GM13976 (cell line): ENCODE measurements around the gene DNAH2.

Experiments
- DNase-seq: peaks from one replicate; pipeline ENCODE4 v3.0.0; 2012; ENCODE audit warnings: low spot score
- CTCF ChIP-seq: IDR thresholded peaks from 2 replicates; pipeline ENCODE4 v1.5.1; 2012; ENCODE audit warnings: borderline replicate concordance, mild to moderate bottlenecking; ENCODE audit not compliant: insufficient read depth; ENCODE audit errors: extremely low read depth, missing control alignments, control extremely low read depth
- in situ Hi-C: fragments of 300-500 bp; cut with MboI; formaldehyde crosslinking; loops from one replicate; pipeline ENCODE4 v1.12.0; 2022; ENCODE audit warnings: low sequenced_read_pairs, mixed read lengths, inconsistent platforms; ENCODE audit not compliant: unreplicated experiment

The DNAH2 gene

GRCh38 chr17:7852262-7852670 lies 134.7 kb downstream of the DNAH2 start:
- no peak for TF ChIP-seq CTCF
- DNase-seq: no peak
- in situ Hi-C loops: no loop called here

- TF ChIP-seq CTCF: no peak
- DNase-seq: no peak
- in situ Hi-C loops: no loop called here
Measured at GRCh38 chr17:7852919-7853690, 135.6 kb downstream of the DNAH2 start.

DNA sequence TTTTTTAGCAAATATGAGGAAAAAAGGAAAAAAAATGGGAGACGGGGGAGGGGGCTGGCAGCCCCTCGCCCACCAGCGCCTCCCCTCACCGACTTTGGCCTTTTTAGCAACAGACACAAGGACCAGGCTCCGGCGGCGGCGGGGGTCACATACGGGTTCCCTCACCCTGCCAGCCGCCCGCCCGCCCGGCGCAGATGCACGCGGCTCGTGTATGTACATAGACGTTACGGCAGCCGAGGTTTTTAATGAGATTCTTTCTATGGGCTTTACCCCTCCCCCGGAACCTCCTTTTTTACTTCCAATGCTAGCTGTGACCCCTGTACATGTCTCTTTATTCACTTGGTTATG lies 136.1 kb downstream of the DNAH2 start:
- in situ Hi-C loops: no loop called here
- no peak for TF ChIP-seq CTCF
- DNase-seq: no peak

DNA sequence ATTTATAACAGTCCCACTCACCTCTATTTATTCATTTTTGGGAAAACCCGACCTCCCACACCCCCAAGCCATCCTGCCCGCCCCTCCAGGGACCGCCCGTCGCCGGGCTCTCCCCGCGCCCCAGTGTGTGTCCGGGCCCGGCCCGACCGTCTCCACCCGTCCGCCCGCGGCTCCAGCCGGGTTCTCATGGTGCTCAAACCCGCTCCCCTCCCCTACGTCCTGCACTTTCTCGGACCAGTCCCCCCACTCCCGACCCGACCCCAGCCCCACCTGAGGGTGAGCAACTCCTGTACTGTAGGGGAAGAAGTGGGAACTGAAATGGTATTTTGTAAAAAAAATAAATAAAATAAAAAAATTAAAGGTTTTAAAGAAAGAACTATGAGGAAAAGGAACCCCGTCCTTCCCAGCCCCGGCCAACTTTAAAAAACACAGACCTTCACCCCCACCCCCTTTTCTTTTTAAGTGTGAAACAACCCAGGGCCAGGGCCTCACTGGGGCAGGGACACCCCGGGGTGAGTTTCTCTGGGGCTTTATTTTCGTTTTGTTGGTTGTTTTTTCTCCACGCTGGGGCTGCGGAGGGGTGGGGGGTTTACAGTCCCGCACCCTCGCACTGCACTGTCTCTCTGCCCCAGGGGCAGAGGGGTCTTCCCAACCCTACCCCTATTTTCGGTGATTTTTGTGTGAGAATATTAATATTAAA lies 136.7 kb downstream of the DNAH2 start:
- in situ Hi-C loops: no loop called here
- no peak for TF ChIP-seq CTCF

DNA sequence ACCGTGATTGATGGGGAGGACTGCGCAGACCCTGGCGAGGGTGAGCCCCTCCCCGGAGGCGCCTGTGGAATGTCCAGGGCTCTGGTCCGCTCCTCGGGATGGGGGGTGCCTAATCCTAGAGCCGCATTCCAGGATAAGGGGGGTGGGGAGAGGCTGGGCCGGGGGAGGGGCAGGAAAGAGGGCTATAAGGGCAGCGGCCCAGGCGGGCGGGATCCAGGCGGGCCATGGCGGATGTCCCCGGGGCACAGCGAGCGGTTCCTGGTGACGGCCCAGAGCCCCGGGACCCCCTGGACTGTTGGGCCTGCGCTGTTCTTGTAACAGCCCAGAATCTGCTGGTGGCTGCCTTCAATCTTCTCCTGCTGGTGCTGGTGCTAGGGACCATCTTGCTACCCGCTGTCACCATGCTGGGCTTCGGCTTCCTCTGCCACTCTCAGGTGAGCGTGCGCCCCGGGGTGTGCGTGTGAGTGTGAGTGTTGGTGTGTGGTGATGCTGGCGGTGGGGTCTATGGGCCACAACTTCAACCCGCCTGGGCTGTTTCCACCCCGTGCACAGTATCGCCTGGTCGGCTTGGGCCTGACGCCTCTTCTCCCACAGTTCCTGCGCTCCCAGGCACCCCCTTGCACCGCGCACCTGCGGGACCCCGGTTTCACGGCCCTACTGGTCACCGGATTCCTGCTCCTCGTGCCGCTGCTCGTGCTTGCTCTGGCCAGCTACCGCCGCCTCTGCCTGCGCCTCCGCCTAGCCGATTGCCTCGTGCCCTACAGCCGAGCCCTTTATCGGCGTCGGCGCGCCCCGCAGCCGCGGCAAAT lies 137.5 kb downstream of the DNAH2 start, which contains the start of gene TMEM88:
TMEM88 (plus strand) TSS at position 216 of the 809 bp plus-strand sequence; CDS start at position 225, 9 bp downstream.
- DNase-seq: no peak
- TF ChIP-seq CTCF: no peak
- in situ Hi-C loops: no loop called here

More for the DNA sequence above, 136.7 kb downstream of the DNAH2 start:
- no peak for DNase-seq

DNA sequence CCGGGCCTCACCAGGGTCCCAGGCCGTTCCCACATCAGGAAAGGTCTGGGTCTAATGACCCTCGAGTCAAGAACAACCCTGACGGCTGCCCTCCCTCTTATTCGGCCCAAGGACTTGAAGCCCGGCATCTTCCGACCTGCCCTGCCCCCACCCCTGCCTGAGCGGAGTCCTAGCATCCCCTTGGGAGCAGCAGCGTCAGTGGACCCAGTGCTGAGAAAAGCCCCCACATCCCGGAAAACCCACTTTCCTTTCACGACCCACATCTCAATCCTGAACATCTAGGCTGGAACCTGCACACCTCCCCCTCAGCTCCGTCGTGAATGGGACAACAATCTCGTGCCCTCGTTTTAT lies 138.1 kb downstream of the DNAH2 start:
- TF ChIP-seq CTCF: no peak
- DNase-seq: no peak
- in situ Hi-C loops: no loop called here
